ENCODE results near the gene CCDC102B.
"Not testable (repeated sequence)": the region's sequence is repeated elsewhere in the genome, so short reads cannot be mapped to it uniquely, and the experiment has no call there.

The CCDC102B gene

GRCh38 chr18:68909579-68909978, 111.7 kb downstream of the CCDC102B start:
- no peak for DNase-seq (ENCODE audit: low read depth)

- DNase-seq (ENCODE audit: low read depth) = no peak
Observed at GRCh38 chr18:68915061-68915460, 117.2 kb downstream of the CCDC102B start.

- DNase-seq (ENCODE audit: low read depth) = no peak
Observed at GRCh38 chr18:68916734-68917133, 118.9 kb downstream of the CCDC102B start.

- no peak for DNase-seq (ENCODE audit: low read depth)
Observed at GRCh38 chr18:68918216-68918615, 120.3 kb downstream of the CCDC102B start.

- DNase-seq (ENCODE audit: low read depth) = no peak
Observed at GRCh38 chr18:68919900-68920299, 122.0 kb downstream of the CCDC102B start.

GRCh38 chr18:68922392-68922791, 124.5 kb downstream of the CCDC102B start:
- no peak for DNase-seq (ENCODE audit: low read depth)

GRCh38 chr18:68925268-68925667, 127.4 kb downstream of the CCDC102B start:
- DNase-seq (ENCODE audit: low read depth) = no peak

- DNase-seq (ENCODE audit: low read depth) = no peak
Observed at GRCh38 chr18:68928762-68929675, 131.1 kb downstream of the CCDC102B start.

GRCh38 chr18:68935686-68936085, 137.8 kb downstream of the CCDC102B start:
- DNase-seq (ENCODE audit: low read depth) = no peak

GRCh38 chr18:68937029-68937599, 139.2 kb downstream of the CCDC102B start:
- no peak for DNase-seq (ENCODE audit: low read depth)

- DNase-seq (ENCODE audit: low read depth) = no peak
Observed at GRCh38 chr18:68940039-68940438, 142.2 kb downstream of the CCDC102B start.

GRCh38 chr18:68940754-68941153, 142.9 kb downstream of the CCDC102B start:
- DNase-seq (ENCODE audit: low read depth) = no peak

- no peak for DNase-seq (ENCODE audit: low read depth)
Observed at GRCh38 chr18:68942230-68942629, 144.3 kb downstream of the CCDC102B start.

- not testable (repeated sequence) for DNase-seq (ENCODE audit: low read depth)
Observed at GRCh38 chr18:68943861-68944260, 146.0 kb downstream of the CCDC102B start.

- no peak for DNase-seq (ENCODE audit: low read depth)
Observed at GRCh38 chr18:68944330-68944729, 146.4 kb downstream of the CCDC102B start.

- no peak for DNase-seq (ENCODE audit: low read depth)
Observed at GRCh38 chr18:68944826-68945225, 146.9 kb downstream of the CCDC102B start.

- DNase-seq (ENCODE audit: low read depth) = no peak
Observed at GRCh38 chr18:68948622-68949021, 150.7 kb downstream of the CCDC102B start.

- no peak for DNase-seq (ENCODE audit: low read depth)
Observed at GRCh38 chr18:68954738-68955137, 156.9 kb downstream of the CCDC102B start.

- no peak for DNase-seq (ENCODE audit: low read depth)
Observed at GRCh38 chr18:68956650-68957049, 158.8 kb downstream of the CCDC102B start.

- no peak for DNase-seq (ENCODE audit: low read depth)
Observed at GRCh38 chr18:68960355-68960754, 162.5 kb downstream of the CCDC102B start.

- DNase-seq (ENCODE audit: low read depth) = no peak
Observed at GRCh38 chr18:68962623-68963022, 164.7 kb downstream of the CCDC102B start.

- no peak for DNase-seq (ENCODE audit: low read depth)
Observed at GRCh38 chr18:68965817-68966216, 167.9 kb downstream of the CCDC102B start.

GRCh38 chr18:68969027-68969426, 171.1 kb downstream of the CCDC102B start:
- DNase-seq (ENCODE audit: low read depth) = no peak

- DNase-seq (ENCODE audit: low read depth) = no peak
Observed at GRCh38 chr18:68972176-68972575, 174.3 kb downstream of the CCDC102B start.
